Calu3 (cell line): ENCODE measurements around the gene SWT1. TPM values are rescaled to one million over a fixed set of nuclear protein-coding genes. Genes with fewer than 3 reads are reported as not detected.
"Not testable (repeated sequence)": the region's sequence is repeated elsewhere in the genome, so short reads cannot be mapped to it uniquely, and the experiment has no call there.

Experiments used
- BruUV-seq: library from RNA; stranded (reverse); fragments of 400-500 nt; replicated peaks from 2 replicates; lab custom pipeline; 2021; lab: Mats Ljungman, UMichigan
- CTCF ChIA-PET: fragments of 300-600 bp; sonication (Branson Sonifier 250); formaldehyde crosslinking; loops from one replicate; lab custom pipeline; 2022; ENCODE audit warnings: antibody characterized with exemption; lab: Charles Lee
- DNase-seq: peaks from one replicate; pipeline ENCODE4 v3.0.0; 2022
- H3K27ac Mint-ChIP-seq: one replicate; pipeline ENCODE4 v1.8.0; 2022; ENCODE audit warnings: mixed read lengths; ENCODE audit not compliant: unreplicated experiment
- H3K27me3 Mint-ChIP-seq: one replicate; pipeline ENCODE4 v1.8.0; 2022; ENCODE audit warnings: mixed read lengths; ENCODE audit not compliant: unreplicated experiment
- H3K36me3 Mint-ChIP-seq: one replicate; pipeline ENCODE4 v1.8.0; 2022; ENCODE audit warnings: mild to moderate bottlenecking, moderate library complexity, mixed read lengths; ENCODE audit not compliant: insufficient read depth, unreplicated experiment
- H3K4me1 Mint-ChIP-seq: one replicate; pipeline ENCODE4 v1.8.0; 2022; ENCODE audit warnings: mild to moderate bottlenecking, low read depth, mixed read lengths; ENCODE audit not compliant: unreplicated experiment
- H3K4me3 Mint-ChIP-seq: one replicate; pipeline ENCODE4 v1.8.0; 2022; ENCODE audit warnings: mild to moderate bottlenecking, low read depth, moderate library complexity, mixed read lengths; ENCODE audit not compliant: unreplicated experiment
- H3K9me3 Mint-ChIP-seq: one replicate; pipeline ENCODE4 v1.8.0; 2022; ENCODE audit warnings: low read depth, mixed read lengths; ENCODE audit not compliant: unreplicated experiment
- intact Hi-C: fragments of 100-400 bp; cut with micrococcal nuclease; formaldehyde crosslinking; loops from one replicate; pipeline ENCODE4 v1.10.0; 2022; ENCODE audit not compliant: unreplicated experiment
- total RNA-seq: library from RNA; stranded (reverse); gene quantifications from 2 replicates; pipeline ENCODE4 v1.2.3, GENCODE V29; 2022
- TF ChIP-seq, protein P1 (sequence below): fragments of 200-600 bp; IDR thresholded peaks from one replicate; pipeline ENCODE4 v1.8.0; 2022; ENCODE audit warnings: antibody characterized with exemption; ENCODE audit not compliant: unreplicated experiment

Gene SWT1
- total RNA-seq, 1 experiment from 2014 or later, result 2.9 TPM

DNA sequence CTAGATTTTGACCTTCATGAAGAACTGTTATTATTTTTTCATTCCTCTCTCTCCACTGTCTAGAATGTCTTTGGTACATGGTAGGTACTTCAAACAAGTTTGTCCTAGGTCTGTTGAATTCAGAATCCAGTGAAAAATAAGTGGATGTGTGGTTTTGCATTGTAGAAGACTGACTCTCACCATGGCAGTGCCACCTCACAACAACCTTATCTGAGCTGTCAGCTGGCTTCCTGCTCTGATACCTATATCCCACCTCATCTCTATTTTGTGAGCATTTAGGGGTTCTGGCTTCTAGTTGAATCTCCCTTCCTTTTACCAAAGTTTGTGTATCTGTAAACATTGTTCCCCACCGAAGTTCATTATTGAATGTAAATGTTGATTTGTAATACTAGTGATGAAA is 9.1 kb downstream of the SWT1 start:
- no TSS peak for BruUV-seq
- Mint-ChIP-seq H3K4me1 (no peaks in the 10 kb centered on the region), H3K27me3 (no peaks in the 10 kb centered on the region), H3K27ac (no peak overlapping the region), H3K9me3 (no peaks in the 10 kb centered on the region), H3K36me3 (no peaks in the 10 kb centered on the region), H3K4me3 (no peak overlapping the region)
- DNase-seq, result no peak
- TF ChIP-seq, protein P1, sequence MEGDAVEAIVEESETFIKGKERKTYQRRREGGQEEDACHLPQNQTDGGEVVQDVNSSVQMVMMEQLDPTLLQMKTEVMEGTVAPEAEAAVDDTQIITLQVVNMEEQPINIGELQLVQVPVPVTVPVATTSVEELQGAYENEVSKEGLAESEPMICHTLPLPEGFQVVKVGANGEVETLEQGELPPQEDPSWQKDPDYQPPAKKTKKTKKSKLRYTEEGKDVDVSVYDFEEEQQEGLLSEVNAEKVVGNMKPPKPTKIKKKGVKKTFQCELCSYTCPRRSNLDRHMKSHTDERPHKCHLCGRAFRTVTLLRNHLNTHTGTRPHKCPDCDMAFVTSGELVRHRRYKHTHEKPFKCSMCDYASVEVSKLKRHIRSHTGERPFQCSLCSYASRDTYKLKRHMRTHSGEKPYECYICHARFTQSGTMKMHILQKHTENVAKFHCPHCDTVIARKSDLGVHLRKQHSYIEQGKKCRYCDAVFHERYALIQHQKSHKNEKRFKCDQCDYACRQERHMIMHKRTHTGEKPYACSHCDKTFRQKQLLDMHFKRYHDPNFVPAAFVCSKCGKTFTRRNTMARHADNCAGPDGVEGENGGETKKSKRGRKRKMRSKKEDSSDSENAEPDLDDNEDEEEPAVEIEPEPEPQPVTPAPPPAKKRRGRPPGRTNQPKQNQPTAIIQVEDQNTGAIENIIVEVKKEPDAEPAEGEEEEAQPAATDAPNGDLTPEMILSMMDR, result no peak
- intact Hi-C loops, result no loop called here
- CTCF ChIA-PET, result no interaction called here

DNA sequence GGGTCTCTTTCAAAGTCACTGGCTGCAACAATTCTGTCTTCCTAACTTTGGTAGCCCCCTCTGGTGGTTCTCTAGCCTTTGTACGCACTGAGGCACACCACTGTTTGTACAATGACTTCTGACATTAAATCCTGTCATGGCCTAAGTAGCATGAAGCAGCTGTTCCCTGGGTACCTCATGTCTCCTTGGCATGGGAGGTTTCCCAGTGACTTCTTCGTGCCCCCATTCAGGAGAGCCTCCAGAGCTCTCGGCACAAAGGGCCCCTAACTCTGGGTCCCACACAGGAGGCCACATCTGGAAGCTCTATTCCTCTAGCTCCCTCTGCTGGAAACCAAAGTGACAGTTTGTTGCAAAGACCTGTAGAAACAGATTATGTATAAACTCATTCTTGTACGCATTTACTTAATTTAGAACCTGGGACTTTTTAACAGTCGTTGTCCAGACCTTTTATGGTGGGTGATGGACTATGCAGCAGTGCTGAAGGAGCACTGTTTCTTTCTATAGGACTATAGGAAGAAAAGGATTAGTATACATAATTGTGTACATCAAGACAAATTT is 13.4 kb downstream of the SWT1 start:
- Mint-ChIP-seq H3K4me1 (no peaks in the 10 kb centered on the region), H3K27ac (no peak overlapping the region), H3K9me3 (no peaks in the 10 kb centered on the region), H3K4me3 (no peak overlapping the region), H3K27me3 (no peaks in the 10 kb centered on the region), H3K36me3 (no peaks in the 10 kb centered on the region)
- BruUV-seq, result no TSS peak
- CTCF ChIA-PET, result interaction anchor here (0.7 to 1.6 kb wide), 13 partner anchors 13 to 510 kb away, joined by 3 to 17 read pairs (median 3); partner anchors contain the start of genes NIBAN1, RNF2, SWT1 and TRMT1L
- TF ChIP-seq, protein P1, result peak; percentile 68
- intact Hi-C loops, result loop anchor here (2.0 to 5.0 kb wide), 3 partner anchors 184 to 502 kb away; no protein-coding TSS in a partner anchor
- DNase-seq, result peak; percentile 41

DNA sequence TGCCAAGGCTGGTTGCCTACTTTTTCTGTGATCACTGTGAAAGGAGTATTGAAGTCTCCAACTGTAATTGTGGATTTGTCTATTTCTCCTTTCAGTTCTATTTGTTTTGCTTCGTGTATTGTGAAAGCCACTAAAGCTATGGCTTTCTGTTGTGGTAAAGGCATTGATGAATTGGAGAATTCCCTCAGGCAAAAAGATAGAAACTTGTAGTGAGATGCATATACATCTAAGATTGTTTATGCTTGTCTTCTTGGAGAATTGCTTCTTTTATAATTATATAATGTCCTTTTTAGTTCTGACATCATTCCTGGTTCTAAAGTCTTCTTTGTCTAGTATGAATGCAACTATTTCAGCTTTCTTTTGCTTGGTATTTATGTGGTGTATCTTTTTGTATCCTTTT is 36.8 kb downstream of the SWT1 start:
- Mint-ChIP-seq H3K27ac (no peak overlapping the region), H3K4me3 (no peak overlapping the region), H3K36me3 (no peaks in the 10 kb centered on the region), H3K27me3 (no peaks in the 10 kb centered on the region), H3K9me3 (peaks cover 8% of the 10 kb centered on the region), H3K4me1 (no peaks in the 10 kb centered on the region)
- TF ChIP-seq, protein P1, result no peak
- no TSS peak for BruUV-seq
- intact Hi-C loops, result no loop called here
- no peak for DNase-seq
- CTCF ChIA-PET, result no interaction called here

DNA sequence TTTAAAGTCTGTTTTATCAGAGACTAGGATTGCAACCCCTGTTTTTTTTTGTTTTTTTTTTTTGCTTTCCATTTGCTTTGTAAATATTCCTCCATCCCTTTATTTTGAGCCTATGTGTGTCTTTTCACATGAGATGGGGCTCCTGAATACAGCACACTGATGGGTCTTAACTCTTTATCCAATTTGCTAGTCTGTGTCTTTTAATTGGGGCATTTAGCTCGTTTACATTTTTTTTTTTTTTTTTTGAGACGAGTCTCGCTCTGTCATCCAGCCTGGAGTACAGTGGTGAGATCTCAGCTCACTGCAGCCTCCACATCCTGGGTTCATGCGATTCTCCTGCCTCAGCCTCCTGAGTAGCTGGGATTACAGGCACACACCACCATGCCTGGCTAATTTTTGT is 41.7 kb downstream of the SWT1 start:
- intact Hi-C loops, DNase-seq, BruUV-seq, H3K36me3 Mint-ChIP-seq, H3K4me3 Mint-ChIP-seq, H3K27ac Mint-ChIP-seq, H3K27me3 Mint-ChIP-seq, H3K4me1 Mint-ChIP-seq: not testable (repeated sequence)
- CTCF ChIA-PET, result interaction anchor here (0.8 kb wide), 1 partner anchor 504 kb away, joined by 7 read pairs; no protein-coding TSS in a partner anchor
- peaks cover 14% of the 10 kb centered on the region for H3K9me3 Mint-ChIP-seq

DNA sequence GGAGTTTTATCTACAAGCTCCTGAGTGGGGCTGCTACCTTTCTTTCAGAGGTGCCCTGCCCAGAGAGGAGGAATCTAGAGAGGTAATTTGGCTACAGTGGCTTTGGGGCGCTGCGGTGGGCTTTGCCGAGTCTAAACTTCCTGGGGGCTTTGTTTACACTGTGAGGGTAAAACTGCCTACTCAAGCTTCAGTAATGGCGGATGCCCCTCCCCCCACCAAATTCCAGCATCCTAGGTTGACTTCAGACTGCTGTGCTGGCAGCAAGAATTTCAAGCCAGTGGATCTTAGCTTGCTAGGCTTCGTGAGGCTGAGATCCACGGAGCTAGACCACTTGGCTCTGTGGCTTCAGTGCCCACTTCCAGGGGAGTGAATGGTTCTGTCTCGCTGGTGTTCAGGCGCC is 43.9 kb downstream of the SWT1 start:
- DNase-seq, result no peak

More for the DNA sequence above, 43.9 kb downstream of the SWT1 start:
- H3K27ac Mint-ChIP-seq, result no peak overlapping the region
- H3K4me1 Mint-ChIP-seq, result no peaks in the 10 kb centered on the region
- no TSS peak for BruUV-seq
- H3K9me3 Mint-ChIP-seq, result peaks cover 14% of the 10 kb centered on the region
- no peaks in the 10 kb centered on the region for H3K36me3 Mint-ChIP-seq
- intact Hi-C loops, result no loop called here
- H3K4me3 Mint-ChIP-seq, result no peak overlapping the region
- TF ChIP-seq, protein P1, result no peak
- no peaks in the 10 kb centered on the region for H3K27me3 Mint-ChIP-seq
- CTCF ChIA-PET, result no interaction called here
